Natural killer cell treated with Interleukin-12 subunit alpha and Interleukin-12 subunit beta and Interleukin-15 and Interleukin-18, amount 100 ng/mL, for 72 hours (primary cell): ENCODE data around the gene C6orf58. TPM values are rescaled to one million over a fixed set of nuclear protein-coding genes. Genes with fewer than 3 reads are reported as not detected.

Experiments used
- ATAC-seq, 2 donors: fragments of 150-1000 bp; cut with Tn5 transposase in 1 of 2; sonication (Bioruptor Pico), chemical (Tn5 transposase) in 1 of 2; 2 replicates each; pipeline ENCODE4 v1.10.0; 2021
- DNase-seq: peaks from one replicate; pipeline ENCODE4 v3.0.0; 2022; ENCODE audit warnings: low spot score
- H3K27ac Mint-ChIP-seq, 2 donors: 1 replicate in 1 of 2; 2 replicates in 1 of 2; pipeline ENCODE4 v1.8.0; 2022; ENCODE audit warnings: mixed read lengths in 2 of 2, mild to moderate bottlenecking in 1 of 2, moderate library complexity in 1 of 2
- H3K27me3 Mint-ChIP-seq, 2 donors: 1 replicate in 1 of 2; 2 replicates in 1 of 2; pipeline ENCODE4 v1.8.0; 2022; ENCODE audit warnings: mixed read lengths in 2 of 2
- H3K36me3 Mint-ChIP-seq: one replicate; pipeline ENCODE4 v1.8.0; 2022; ENCODE audit warnings: mixed read lengths
- H3K4me1 Mint-ChIP-seq, 2 donors: 1 replicate in 1 of 2; 2 replicates in 1 of 2; pipeline ENCODE4 v1.8.0; 2022; ENCODE audit warnings: low read depth in 2 of 2, mixed read lengths in 2 of 2, mild to moderate bottlenecking in 1 of 2
- H3K4me3 Mint-ChIP-seq: one replicate; pipeline ENCODE4 v1.8.0; 2022; ENCODE audit warnings: mixed read lengths
- H3K9me3 Mint-ChIP-seq: 2 replicates; pipeline ENCODE4 v1.8.0; 2022; ENCODE audit warnings: mixed read lengths
- total RNA-seq, 2 donors: library from RNA; stranded (reverse); gene quantifications; one replicate each; pipeline ENCODE4 v1.2.3, GENCODE V29; 2022

C6orf58 gene
- total RNA-seq, 2 donors from 2014 or later, result not detected

- Mint-ChIP-seq H3K4me1 (no peaks in the 10 kb centered on the region), H3K27ac (no peak overlapping the region), H3K9me3 (no peaks in the 10 kb centered on the region), H3K27me3 (no peaks in the 10 kb centered on the region), H3K4me3 (no peak overlapping the region), H3K36me3 (no peaks in the 10 kb centered on the region)
- ATAC-seq (no peak), DNase-seq (no peak)
Observed at GRCh38 chr6:127630800-127631199, 53.8 kb downstream of the C6orf58 start.

DNA sequence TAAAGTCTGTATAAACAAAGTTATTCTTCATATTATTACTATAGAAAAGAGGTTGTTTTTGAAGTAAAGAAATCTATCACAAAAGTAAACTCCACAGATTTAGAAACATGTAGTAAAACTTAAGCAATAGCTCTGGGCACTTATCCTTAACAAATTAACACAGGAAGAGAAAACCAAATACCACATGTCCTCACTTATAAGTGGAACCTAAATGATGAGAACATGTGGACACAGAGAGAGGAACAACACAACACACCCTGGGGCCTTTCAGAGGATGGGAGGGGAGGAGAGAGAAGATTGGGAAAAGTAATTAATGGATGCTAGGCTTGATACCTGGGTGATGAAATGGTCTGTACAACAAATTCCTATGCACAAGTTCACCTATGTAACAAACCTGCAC lies 57.2 kb downstream of the C6orf58 start:
- Mint-ChIP-seq H3K4me3 (no peak overlapping the region), H3K27me3 (no peaks in the 10 kb centered on the region), H3K36me3 (no peaks in the 10 kb centered on the region), H3K27ac (no peak overlapping the region), H3K4me1 (no peaks in the 10 kb centered on the region), H3K9me3 (no peaks in the 10 kb centered on the region)
- ATAC-seq (no peak), DNase-seq (no peak)

GRCh38 chr6:127635091-127635490 lies 58.1 kb downstream of the C6orf58 start:
- no peak overlapping the region for H3K27ac Mint-ChIP-seq
- H3K9me3 Mint-ChIP-seq, result no peaks in the 10 kb centered on the region
- ATAC-seq (no peak), DNase-seq (no peak)
- H3K4me3 Mint-ChIP-seq, result no peak overlapping the region
- no peaks in the 10 kb centered on the region for H3K36me3 Mint-ChIP-seq
- H3K27me3 Mint-ChIP-seq, result no peaks in the 10 kb centered on the region
- H3K4me1 Mint-ChIP-seq, result no peaks in the 10 kb centered on the region

DNA sequence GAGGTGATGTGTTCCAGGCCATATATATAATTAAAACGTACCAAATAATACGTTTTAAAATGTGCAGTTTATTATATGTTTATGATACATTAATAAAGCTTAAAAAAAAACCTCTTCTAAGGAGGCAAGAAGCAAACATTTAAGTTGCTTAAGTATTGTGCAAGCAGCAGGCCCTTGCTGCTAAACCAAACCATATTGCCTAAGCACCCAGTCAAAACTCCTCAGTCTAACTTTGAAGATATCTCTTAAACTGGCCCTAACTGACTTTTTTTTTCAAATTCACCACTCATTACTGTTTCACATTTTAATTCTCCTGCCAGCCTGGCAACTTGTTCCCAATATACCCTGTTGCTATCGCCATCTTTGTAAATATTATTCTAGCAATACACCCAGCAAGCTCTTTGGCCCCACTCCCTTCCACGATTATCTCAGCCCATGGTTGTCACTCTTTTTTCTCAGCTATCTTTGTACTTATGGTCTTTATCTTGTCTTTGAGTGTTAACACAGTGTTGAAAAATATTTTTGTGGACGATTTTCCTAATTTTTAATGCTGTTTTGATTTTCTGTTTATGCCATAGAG lies 60.9 kb downstream of the C6orf58 start:
- H3K4me3 Mint-ChIP-seq, result no peak overlapping the region
- H3K9me3 Mint-ChIP-seq, result no peaks in the 10 kb centered on the region
- peaks cover 0 to 9% of the 10 kb centered on the region in 2 donors for H3K27me3 Mint-ChIP-seq
- H3K36me3 Mint-ChIP-seq, result no peaks in the 10 kb centered on the region
- no peak for DNase-seq
- no peaks in the 10 kb centered on the region for H3K4me1 Mint-ChIP-seq
- no peak for ATAC-seq
- no peak overlapping the region for H3K27ac Mint-ChIP-seq

Other genes starting within 250 kb of the C6orf58 start
- 10 to 100 TPM; 52.2 to 60.6 TPM for gene ECHDC1, start 233.6 kb upstream of the C6orf58 start, total RNA-seq
- 1 to 10 TPM in 1 of 2 donors, under 1 TPM in 1; 0.67 to 2.4 TPM for gene KIAA0408, start 117.8 kb upstream of the C6orf58 start, total RNA-seq